Left colon (tissue), 2 donors: ENCODE results near the gene SERBP1. TPM values are rescaled to one million over a fixed set of nuclear protein-coding genes. Genes with fewer than 3 reads are reported as not detected.
"Not testable (repeated sequence)": the region's sequence is repeated elsewhere in the genome, so short reads cannot be mapped to it uniquely, and the experiment has no call there.

Experiments used
- ATAC-seq: fragments of 200-7000 bp; cut with Tn5 transposase; one replicate; pipeline ENCODE4 v1.9.1; 2020; ENCODE audit warnings: mild to moderate bottlenecking, moderate library complexity
- DNase-seq, 2 donors: peaks; one replicate each; pipeline ENCODE4 v3.0.0-alpha.2; 2020
- intact Hi-C, 2 donors: fragments of 100-400 bp; cut with DNase I in 1 of 2; cut with micrococcal nuclease in 1 of 2; formaldehyde crosslinking; loops; one replicate each; pipeline versions ENCODE4 v1.11.2 to v1.14.0; 2022; cut with DNase I, micrococcal nuclease
- total RNA-seq, 2 donors: library from RNA; stranded (reverse); fragmentation: NEBNext Ultra II Directional; extraction: Animal tissue kit (Norgen Biotek cat#: 25700); gene quantifications; one replicate each; pipeline ENCODE4 v1.2.1, GENCODE V29; 2021
- donor health status: DM: no; HTN: no; CAD: no.
- donor health status: DM: yes; HTN: yes; CAD: no.

Gene SERBP1
- total RNA-seq, 2 donors from 2014 or later, result 137 to 148 TPM

GRCh38 chr1:67446014-67446413 is 15.8 kb upstream of the SERBP1 start:
- intact Hi-C loops, ATAC-seq, DNase-seq: not testable (repeated sequence)

DNA sequence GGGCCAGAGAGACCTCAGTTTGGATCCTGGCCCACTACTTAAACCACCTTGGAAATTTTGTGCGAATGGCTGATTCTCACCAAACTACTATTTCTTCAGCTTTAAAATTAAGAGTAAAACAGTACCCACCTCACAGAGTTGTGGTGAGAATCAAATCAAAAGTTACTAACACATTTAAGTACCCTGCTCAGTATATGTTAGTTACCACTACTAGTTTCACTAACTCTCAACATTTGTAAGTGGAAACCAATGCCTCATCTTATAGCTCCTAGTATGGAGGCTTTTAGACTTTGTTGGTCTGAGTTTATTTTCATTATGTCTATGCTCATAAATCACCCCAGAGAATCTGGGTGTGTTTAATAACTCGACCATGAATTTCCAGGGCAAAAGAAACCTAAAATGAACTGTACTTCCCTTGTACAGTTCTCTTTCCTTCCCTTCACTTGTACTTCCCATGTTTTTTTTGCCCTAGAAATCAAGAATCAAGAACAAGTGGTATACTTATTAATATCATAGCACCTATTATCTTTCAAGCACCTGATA is 11.6 kb upstream of the SERBP1 start:
- intact Hi-C loops, result no loop called here
- ATAC-seq (no peak), DNase-seq (no peak)

- intact Hi-C loops, result no loop called here
- DNase-seq, result peak in 1 of 2 donors; percentile 41
- no peak for ATAC-seq
These were observed 11.0 kb upstream of the SERBP1 start for GRCh38 chr1:67441183-67441582.

GRCh38 chr1:67440339-67440738 is 10.1 kb upstream of the SERBP1 start:
- intact Hi-C loops, result no loop called here
- ATAC-seq, result no peak
- DNase-seq, result no peak

DNA sequence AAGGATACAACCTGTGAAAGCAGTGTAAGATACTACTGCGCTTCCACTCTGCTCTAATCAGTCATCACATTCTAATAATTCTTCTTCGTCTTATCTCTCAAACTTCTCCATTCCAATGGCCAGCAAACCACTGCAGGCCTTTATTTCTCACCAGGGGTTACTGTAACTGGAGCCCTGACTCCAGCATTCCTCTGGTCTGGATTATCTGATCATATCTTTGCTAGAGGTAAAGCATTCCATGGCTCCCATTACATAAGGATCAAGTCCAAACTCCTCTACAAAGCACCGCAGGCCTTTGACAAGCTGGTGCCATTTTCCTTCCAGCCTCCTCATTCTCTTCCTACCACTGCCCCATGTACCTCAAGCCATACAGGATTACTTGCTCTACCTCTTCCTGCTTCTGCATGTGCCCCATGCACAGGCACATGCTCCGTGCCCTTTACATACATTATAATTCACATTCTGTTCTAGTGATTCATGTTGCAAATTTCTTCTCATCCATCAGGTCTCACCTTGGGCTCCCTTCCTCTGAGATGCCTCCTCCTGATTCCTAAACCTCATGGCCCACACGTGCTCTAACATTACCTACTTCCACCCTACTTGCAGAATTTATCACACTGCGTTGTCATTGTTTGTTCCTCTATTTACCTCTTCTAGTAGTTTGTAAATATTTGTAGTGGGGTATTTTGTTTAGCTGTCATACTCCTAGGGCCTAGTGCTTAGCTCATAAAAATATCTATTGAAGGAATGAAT is 9.3 kb upstream of the SERBP1 start:
- ATAC-seq, result no peak
- intact Hi-C loops, result no loop called here
- no peak for DNase-seq

GRCh38 chr1:67437961-67438360 is 7.8 kb upstream of the SERBP1 start:
- ATAC-seq, result no peak
- no peak for DNase-seq
- intact Hi-C loops, result no loop called here

DNA sequence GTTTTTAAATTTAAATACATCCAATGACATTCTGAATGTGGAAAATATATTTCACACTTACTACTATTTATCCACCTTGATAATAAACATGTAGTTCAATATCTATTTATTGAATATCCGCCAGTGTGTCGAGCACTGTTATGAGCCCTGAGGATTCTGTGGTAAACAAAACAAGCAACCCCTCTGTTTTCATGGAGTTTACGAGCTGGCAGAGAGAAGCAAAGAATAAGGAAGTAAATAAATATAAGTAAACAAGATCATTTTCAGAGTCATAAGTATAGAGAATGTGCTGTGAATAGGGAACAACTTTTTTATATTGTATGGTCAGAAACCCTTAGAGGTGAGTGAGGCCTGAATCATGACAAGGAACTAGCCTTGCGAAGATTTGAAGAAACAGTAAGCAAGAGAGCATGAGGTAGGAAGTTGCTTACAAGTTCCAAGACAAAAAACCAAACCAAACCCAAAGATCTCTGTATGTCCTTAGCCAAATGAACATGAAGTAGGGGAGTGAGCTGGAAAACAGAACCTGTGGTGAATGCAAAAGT is 6.4 kb upstream of the SERBP1 start:
- DNase-seq, result no peak
- intact Hi-C loops, result no loop called here
- ATAC-seq, result no peak

DNA sequence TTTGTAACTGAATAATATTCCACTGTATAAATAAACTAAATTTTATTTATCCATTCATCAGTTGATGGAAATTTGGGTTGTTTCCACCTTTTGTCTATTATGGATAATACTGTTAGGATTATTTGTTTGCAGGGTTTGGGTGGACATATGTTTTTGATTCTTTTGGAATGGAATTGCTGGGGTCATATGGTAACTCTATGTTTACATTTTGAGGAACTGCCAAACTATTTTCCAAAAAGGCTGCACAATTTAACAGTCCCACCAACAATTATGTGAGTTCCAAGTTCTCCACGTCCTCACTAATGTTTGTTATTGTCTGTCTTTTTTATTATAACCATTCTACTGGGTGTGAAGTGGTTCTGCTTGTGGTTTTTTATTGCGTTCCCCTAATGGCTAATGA is 4.3 kb upstream of the SERBP1 start:
- ATAC-seq (no peak), DNase-seq (no peak)
- intact Hi-C loops, result no loop called here

DNA sequence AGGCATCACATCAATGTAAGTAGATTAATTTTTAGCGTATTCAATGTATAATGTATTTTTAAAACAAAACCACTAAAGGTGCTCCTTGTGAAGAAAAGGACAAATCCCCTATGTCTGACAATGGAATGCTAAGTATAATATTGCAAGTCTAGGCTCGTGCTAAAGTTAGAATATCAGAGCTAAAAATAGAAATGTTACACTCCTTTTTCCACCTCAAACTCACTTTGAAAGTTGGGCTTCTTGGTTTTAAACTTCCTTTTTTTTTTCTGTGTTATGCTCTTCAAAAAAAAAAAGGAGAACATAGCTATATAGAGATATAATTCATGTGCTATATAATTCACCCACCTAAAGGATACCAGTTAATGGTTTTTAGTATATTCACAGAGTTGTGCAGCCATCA is 3.6 kb upstream of the SERBP1 start:
- no peak for DNase-seq
- no peak for ATAC-seq
- intact Hi-C loops, result no loop called here

GRCh38 chr1:67432745-67433144 is 2.5 kb upstream of the SERBP1 start:
- no peak for DNase-seq
- intact Hi-C loops, result no loop called here
- no peak for ATAC-seq

GRCh38 chr1:67431869-67432578 is 1.8 kb upstream of the SERBP1 start:
- no peak for ATAC-seq
- intact Hi-C loops, result no loop called here
- DNase-seq, result no peak

DNA sequence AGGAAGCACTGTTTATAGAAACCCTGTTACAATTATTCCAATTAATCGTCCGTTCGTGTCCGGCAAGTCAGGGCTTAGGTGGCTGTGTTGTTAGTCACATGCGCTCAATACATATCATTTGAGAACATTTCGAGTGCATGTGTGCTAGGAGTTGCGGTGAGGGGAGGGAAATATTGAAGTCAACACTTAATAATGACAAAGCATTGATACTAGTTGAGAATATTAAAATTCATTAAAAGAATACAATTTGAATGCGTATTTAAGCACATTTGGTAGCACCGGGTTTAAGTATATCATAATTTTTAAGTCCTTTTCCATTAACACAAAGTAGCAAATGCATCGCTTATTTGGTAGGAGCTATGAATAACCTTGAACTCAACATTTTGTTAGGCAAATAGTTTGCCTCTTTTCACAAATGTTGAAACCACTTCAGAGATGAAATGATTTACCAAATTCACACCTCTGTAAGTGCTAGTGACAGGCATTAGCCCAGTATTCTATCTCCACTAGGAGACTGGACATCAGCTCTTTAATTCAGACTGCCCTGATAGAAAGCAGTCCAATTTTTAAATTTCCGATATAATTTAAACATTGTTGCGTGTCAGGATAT is 1.1 kb upstream of the SERBP1 start:
- intact Hi-C loops, result no loop called here
- DNase-seq (no peak), ATAC-seq (no peak)

- DNase-seq (peak; percentile 40 to 53), ATAC-seq (peak; percentile 12)
- intact Hi-C loops, result no loop called here
These were observed 459 bp downstream of the SERBP1 start for GRCh38 chr1:67429528-67430357.

- DNase-seq (peak; percentile 16 to 31), ATAC-seq (no peak)
- intact Hi-C loops, result no loop called here
These were observed 1.1 kb downstream of the SERBP1 start for GRCh38 chr1:67429011-67429527.

- no peak for DNase-seq
- no peak for ATAC-seq
- intact Hi-C loops, result no loop called here
These were observed 2.3 kb downstream of the SERBP1 start for GRCh38 chr1:67427947-67428346.

DNA sequence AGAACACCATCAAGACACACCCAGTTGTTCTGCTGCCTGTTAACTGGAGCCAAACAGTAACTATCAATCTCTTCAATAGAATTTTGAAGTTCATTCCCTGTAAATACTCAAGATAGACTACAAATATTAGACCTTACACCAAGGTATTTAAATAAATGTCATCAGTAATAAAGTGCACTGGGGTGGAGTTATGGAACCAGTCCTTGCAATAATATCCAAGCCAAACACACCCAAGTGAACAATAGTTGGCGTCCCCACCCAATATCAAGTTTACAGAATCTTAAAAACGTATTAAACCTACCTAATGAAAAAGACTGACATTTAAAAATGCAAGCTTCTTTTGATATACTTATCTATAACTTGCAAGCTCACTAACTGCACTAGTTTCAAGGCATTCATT is 2.7 kb downstream of the SERBP1 start:
- intact Hi-C loops, result no loop called here
- no peak for ATAC-seq
- no peak for DNase-seq

DNA sequence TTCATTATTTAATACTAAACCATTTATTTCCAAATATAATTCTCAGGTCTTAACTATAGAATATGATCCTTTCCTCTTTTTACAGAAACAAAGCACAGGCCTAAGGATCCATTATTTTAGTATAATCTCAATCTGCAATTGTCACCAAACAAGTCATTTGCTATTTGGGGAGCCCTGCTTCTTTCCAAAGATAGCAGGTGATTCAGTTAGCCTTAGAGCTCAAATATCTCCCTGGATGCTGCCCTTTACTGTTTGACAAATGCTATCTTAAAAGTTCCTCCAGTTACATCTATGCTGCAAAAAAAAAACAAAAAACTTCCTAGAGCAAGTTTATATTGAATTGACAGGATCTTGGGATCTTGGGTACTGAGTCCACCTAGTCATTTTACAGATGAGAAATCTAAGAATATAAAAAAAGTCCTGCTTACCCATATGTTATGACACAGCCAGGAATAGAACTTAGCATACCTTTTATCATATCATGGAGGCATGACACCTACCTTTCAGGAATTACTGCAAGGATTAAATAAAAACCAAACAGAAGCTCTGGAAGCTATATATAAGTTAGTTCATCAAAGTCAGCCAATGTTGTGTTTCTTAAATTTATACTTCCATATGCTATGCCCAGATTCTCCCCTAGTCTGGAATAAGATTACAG is 9.2 kb downstream of the SERBP1 start:
- ATAC-seq (no peak), DNase-seq (no peak)
- intact Hi-C loops, result no loop called here
